Measurements from ENCODE around the gene MYO16.
"Not testable (repeated sequence)": the region's sequence is repeated elsewhere in the genome, so short reads cannot be mapped to it uniquely, and the experiment has no call there.

MYO16 gene

GRCh38 chr13:109211616-109212015 is 582.2 kb downstream of the MYO16 start:
- Histone ChIP-seq H3K36me3 (ENCODE audit: control insufficient read depth, insufficient read depth, low read length) (no peaks in the 10 kb centered on the region), H3K27ac (ENCODE audit: insufficient read depth, low read depth, low read length, poor library complexity, severe bottlenecking) (peak overlapping the region; percentile 4), H3K4me3 (ENCODE audit: insufficient read depth, low read depth, low read length) (no peak overlapping the region), H3K27me3 (ENCODE audit: control insufficient read depth, insufficient read depth, low read length, poor library complexity, severe bottlenecking) (no peaks in the 10 kb centered on the region), H3K9me3 (ENCODE audit: control insufficient read depth, low read length) (no peaks in the 10 kb centered on the region), H3K4me1 (ENCODE audit: control insufficient read depth, insufficient read depth, low read length) (peaks cover 11% of the 10 kb centered on the region)
- 11 to 14% methylated on average over 2 of the region's 2 CpGs for WGBS, 2 experiments

GRCh38 chr13:109212650-109213049 is 583.2 kb downstream of the MYO16 start:
- no peaks in the 10 kb centered on the region for H3K9me3 ChIP-seq (ENCODE audit: control insufficient read depth, low read length)
- no peak overlapping the region for H3K4me3 ChIP-seq (ENCODE audit: insufficient read depth, low read depth, low read length)
- no peaks in the 10 kb centered on the region for H3K27me3 ChIP-seq (ENCODE audit: control insufficient read depth, insufficient read depth, low read length, poor library complexity, severe bottlenecking)
- no peak overlapping the region for H3K27ac ChIP-seq (ENCODE audit: insufficient read depth, low read depth, low read length, poor library complexity, severe bottlenecking)
- peaks cover 7% of the 10 kb centered on the region for H3K4me1 ChIP-seq (ENCODE audit: control insufficient read depth, insufficient read depth, low read length)
- 91 to 93% methylated on average over 4 of the region's 4 CpGs for WGBS, 2 experiments
- H3K36me3 ChIP-seq (ENCODE audit: control insufficient read depth, insufficient read depth, low read length) = no peaks in the 10 kb centered on the region

- H3K27me3 ChIP-seq (ENCODE audit: control insufficient read depth, insufficient read depth, low read length, poor library complexity, severe bottlenecking) = no peaks in the 10 kb centered on the region
- peaks cover 7% of the 10 kb centered on the region for H3K4me1 ChIP-seq (ENCODE audit: control insufficient read depth, insufficient read depth, low read length)
- H3K27ac ChIP-seq (ENCODE audit: insufficient read depth, low read depth, low read length, poor library complexity, severe bottlenecking) = no peak overlapping the region
- WGBS, 2 experiments = 92 to 93% methylated on average over 5 of the region's 5 CpGs
- H3K4me3 ChIP-seq (ENCODE audit: insufficient read depth, low read depth, low read length) = no peak overlapping the region
- H3K36me3 ChIP-seq (ENCODE audit: control insufficient read depth, insufficient read depth, low read length) = no peaks in the 10 kb centered on the region
- H3K9me3 ChIP-seq (ENCODE audit: control insufficient read depth, low read length) = no peaks in the 10 kb centered on the region
These were observed 584.3 kb downstream of the MYO16 start for GRCh38 chr13:109213714-109214113.

- Histone ChIP-seq H3K4me3 (ENCODE audit: insufficient read depth, low read depth, low read length) (no peak overlapping the region), H3K27ac (ENCODE audit: insufficient read depth, low read depth, low read length, poor library complexity, severe bottlenecking) (no peak overlapping the region), H3K36me3 (ENCODE audit: control insufficient read depth, insufficient read depth, low read length) (no peaks in the 10 kb centered on the region), H3K4me1 (ENCODE audit: control insufficient read depth, insufficient read depth, low read length) (peaks cover 7% of the 10 kb centered on the region), H3K9me3 (ENCODE audit: control insufficient read depth, low read length) (no peaks in the 10 kb centered on the region), H3K27me3 (ENCODE audit: control insufficient read depth, insufficient read depth, low read length, poor library complexity, severe bottlenecking) (no peaks in the 10 kb centered on the region)
- 96 to 97% methylated on average over 2 of the region's 2 CpGs for whole genome bisulfite sequencing, 2 experiments
These were observed 585.0 kb downstream of the MYO16 start for GRCh38 chr13:109214393-109214792.

- no peaks in the 10 kb centered on the region for H3K36me3 ChIP-seq (ENCODE audit: control insufficient read depth, insufficient read depth, low read length)
- no peak overlapping the region for H3K27ac ChIP-seq (ENCODE audit: insufficient read depth, low read depth, low read length, poor library complexity, severe bottlenecking)
- H3K4me3 ChIP-seq (ENCODE audit: insufficient read depth, low read depth, low read length) = no peak overlapping the region
- peaks cover 7% of the 10 kb centered on the region for H3K4me1 ChIP-seq (ENCODE audit: control insufficient read depth, insufficient read depth, low read length)
- H3K27me3 ChIP-seq (ENCODE audit: control insufficient read depth, insufficient read depth, low read length, poor library complexity, severe bottlenecking) = no peaks in the 10 kb centered on the region
- WGBS, 2 experiments = 93 to 96% methylated on average over 2 of the region's 2 CpGs
- no peaks in the 10 kb centered on the region for H3K9me3 ChIP-seq (ENCODE audit: control insufficient read depth, low read length)
These were observed 586.0 kb downstream of the MYO16 start for GRCh38 chr13:109215377-109215776.

GRCh38 chr13:109217510-109217909 is 588.1 kb downstream of the MYO16 start:
- not testable (repeated sequence) for H3K4me3 ChIP-seq (ENCODE audit: insufficient read depth, low read depth, low read length); H3K9me3 ChIP-seq (ENCODE audit: control insufficient read depth, low read length); H3K36me3 ChIP-seq (ENCODE audit: control insufficient read depth, insufficient read depth, low read length); H3K4me1 ChIP-seq (ENCODE audit: control insufficient read depth, insufficient read depth, low read length); H3K27me3 ChIP-seq (ENCODE audit: control insufficient read depth, insufficient read depth, low read length, poor library complexity, severe bottlenecking); H3K27ac ChIP-seq (ENCODE audit: insufficient read depth, low read depth, low read length, poor library complexity, severe bottlenecking)
- 94 to 96% methylated on average over 1 of the region's 2 CpGs for WGBS, 2 experiments

GRCh38 chr13:109220631-109221030 is 591.2 kb downstream of the MYO16 start:
- H3K9me3 ChIP-seq (ENCODE audit: control insufficient read depth, low read length) = no peaks in the 10 kb centered on the region
- no peak overlapping the region for H3K4me3 ChIP-seq (ENCODE audit: insufficient read depth, low read depth, low read length)
- WGBS, 2 experiments = 94 to 96% methylated on average over 3 of the region's 3 CpGs
- H3K36me3 ChIP-seq (ENCODE audit: control insufficient read depth, insufficient read depth, low read length) = no peaks in the 10 kb centered on the region
- H3K4me1 ChIP-seq (ENCODE audit: control insufficient read depth, insufficient read depth, low read length) = no peaks in the 10 kb centered on the region
- H3K27me3 ChIP-seq (ENCODE audit: control insufficient read depth, insufficient read depth, low read length, poor library complexity, severe bottlenecking) = no peaks in the 10 kb centered on the region
- H3K27ac ChIP-seq (ENCODE audit: insufficient read depth, low read depth, low read length, poor library complexity, severe bottlenecking) = no peak overlapping the region

- WGBS, 2 experiments = 80 to 85% methylated on average over 4 of the region's 4 CpGs
- Histone ChIP-seq H3K4me3 (ENCODE audit: insufficient read depth, low read depth, low read length) (no peak overlapping the region), H3K27me3 (ENCODE audit: control insufficient read depth, insufficient read depth, low read length, poor library complexity, severe bottlenecking) (no peaks in the 10 kb centered on the region), H3K4me1 (ENCODE audit: control insufficient read depth, insufficient read depth, low read length) (no peaks in the 10 kb centered on the region), H3K36me3 (ENCODE audit: control insufficient read depth, insufficient read depth, low read length) (no peaks in the 10 kb centered on the region), H3K27ac (ENCODE audit: insufficient read depth, low read depth, low read length, poor library complexity, severe bottlenecking) (no peak overlapping the region), H3K9me3 (ENCODE audit: control insufficient read depth, low read length) (no peaks in the 10 kb centered on the region)
These were observed 594.6 kb downstream of the MYO16 start for GRCh38 chr13:109224033-109224432.

GRCh38 chr13:109226631-109227030 is 597.2 kb downstream of the MYO16 start:
- no peaks in the 10 kb centered on the region for H3K27me3 ChIP-seq (ENCODE audit: control insufficient read depth, insufficient read depth, low read length, poor library complexity, severe bottlenecking)
- WGBS, 2 experiments = 89 to 96% methylated on average over 1 of the region's 1 CpG
- no peak overlapping the region for H3K27ac ChIP-seq (ENCODE audit: insufficient read depth, low read depth, low read length, poor library complexity, severe bottlenecking)
- H3K36me3 ChIP-seq (ENCODE audit: control insufficient read depth, insufficient read depth, low read length) = no peaks in the 10 kb centered on the region
- no peaks in the 10 kb centered on the region for H3K9me3 ChIP-seq (ENCODE audit: control insufficient read depth, low read length)
- no peak overlapping the region for H3K4me3 ChIP-seq (ENCODE audit: insufficient read depth, low read depth, low read length)
- no peaks in the 10 kb centered on the region for H3K4me1 ChIP-seq (ENCODE audit: control insufficient read depth, insufficient read depth, low read length)

GRCh38 chr13:109227344-109227940 is 598.0 kb downstream of the MYO16 start:
- no peaks in the 10 kb centered on the region for H3K9me3 ChIP-seq (ENCODE audit: control insufficient read depth, low read length)
- H3K4me1 ChIP-seq (ENCODE audit: control insufficient read depth, insufficient read depth, low read length) = no peaks in the 10 kb centered on the region
- H3K27me3 ChIP-seq (ENCODE audit: control insufficient read depth, insufficient read depth, low read length, poor library complexity, severe bottlenecking) = no peaks in the 10 kb centered on the region
- H3K36me3 ChIP-seq (ENCODE audit: control insufficient read depth, insufficient read depth, low read length) = no peaks in the 10 kb centered on the region
- H3K4me3 ChIP-seq (ENCODE audit: insufficient read depth, low read depth, low read length) = no peak overlapping the region
- 93 to 96% methylated on average over 5 of the region's 5 CpGs for WGBS, 2 experiments
- no peak overlapping the region for H3K27ac ChIP-seq (ENCODE audit: insufficient read depth, low read depth, low read length, poor library complexity, severe bottlenecking)

GRCh38 chr13:109228211-109228610 is 598.8 kb downstream of the MYO16 start:
- H3K27ac ChIP-seq (ENCODE audit: insufficient read depth, low read depth, low read length, poor library complexity, severe bottlenecking) = no peak overlapping the region
- 94 to 96% methylated on average over 3 of the region's 3 CpGs for WGBS, 2 experiments

More at GRCh38 chr13:109228211-109228610, 598.8 kb downstream of the MYO16 start:
- Histone ChIP-seq H3K4me3 (ENCODE audit: insufficient read depth, low read depth, low read length) (no peak overlapping the region), H3K9me3 (ENCODE audit: control insufficient read depth, low read length) (no peaks in the 10 kb centered on the region), H3K36me3 (ENCODE audit: control insufficient read depth, insufficient read depth, low read length) (no peaks in the 10 kb centered on the region), H3K4me1 (ENCODE audit: control insufficient read depth, insufficient read depth, low read length) (no peaks in the 10 kb centered on the region), H3K27me3 (ENCODE audit: control insufficient read depth, insufficient read depth, low read length, poor library complexity, severe bottlenecking) (no peaks in the 10 kb centered on the region)

Data from ectodermal cell (in vitro differentiated cells).